NCI-H526 treated with DMSO at 0.1 percent for 48 hours (cell line): ENCODE measurements around the gene CD93.

Experiments used
- DNase-seq: peaks from one replicate; lab custom pipeline; 2025; lab: John Stamatoyannopoulos, UW

The CD93 gene

DNA sequence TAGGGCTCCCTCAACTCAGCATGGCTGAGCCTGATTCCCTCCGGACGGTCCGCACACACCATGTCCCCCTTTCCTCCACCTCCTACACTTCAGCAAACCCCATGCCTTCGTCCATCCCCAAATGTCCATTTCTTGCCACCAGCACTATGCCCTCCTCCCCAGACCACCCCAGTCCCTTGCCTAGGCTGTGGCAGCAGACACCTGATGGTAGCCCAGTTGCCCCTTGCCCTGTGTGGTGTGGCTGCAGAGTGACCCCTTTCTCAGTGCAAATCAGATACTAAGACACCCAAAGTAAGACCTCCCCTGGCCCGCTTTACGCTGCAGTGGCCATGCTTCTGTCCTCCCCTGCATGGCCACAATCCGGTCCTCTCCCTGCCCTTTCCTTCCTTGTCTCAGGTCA, 34.1 kb upstream of the CD93 start:
- DNase-seq, result no peak

DNA sequence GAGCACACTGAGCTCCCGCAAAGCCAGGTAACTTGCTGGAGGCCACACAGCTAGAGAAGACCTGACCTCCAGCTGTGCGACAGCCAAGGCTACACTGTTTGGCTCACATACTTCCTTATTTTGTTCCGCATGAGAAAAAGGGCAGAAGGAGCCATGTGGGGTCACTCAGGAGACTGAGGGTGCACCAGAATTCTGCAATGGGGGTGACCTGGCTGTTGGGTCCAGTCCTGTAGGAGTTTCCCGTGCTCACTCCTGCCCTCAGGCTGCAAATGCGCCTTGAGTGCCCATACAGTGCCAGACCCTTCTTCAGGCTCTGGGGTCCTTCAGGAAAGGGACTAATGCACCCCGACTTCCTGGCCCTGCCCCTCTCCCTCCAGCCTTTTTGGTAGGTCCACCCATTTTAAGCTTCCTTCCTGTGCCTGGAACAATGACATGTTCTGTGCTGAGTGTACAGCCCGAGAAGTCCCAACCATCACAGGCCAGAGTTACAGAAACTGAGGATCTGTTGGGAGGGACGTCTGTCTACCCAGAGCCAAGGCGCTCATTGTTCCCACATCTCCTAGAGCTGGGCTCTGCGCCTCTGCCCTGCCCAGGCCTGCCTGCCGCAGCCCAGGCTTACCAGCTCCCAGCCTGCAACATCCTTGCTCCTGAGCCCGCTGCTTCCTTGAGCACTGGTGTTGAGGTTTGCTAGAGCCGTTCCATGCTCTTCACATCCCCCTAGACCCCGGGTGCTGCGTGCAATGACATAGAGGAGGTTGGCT, 33.5 kb upstream of the CD93 start:
- no peak for DNase-seq

DNA sequence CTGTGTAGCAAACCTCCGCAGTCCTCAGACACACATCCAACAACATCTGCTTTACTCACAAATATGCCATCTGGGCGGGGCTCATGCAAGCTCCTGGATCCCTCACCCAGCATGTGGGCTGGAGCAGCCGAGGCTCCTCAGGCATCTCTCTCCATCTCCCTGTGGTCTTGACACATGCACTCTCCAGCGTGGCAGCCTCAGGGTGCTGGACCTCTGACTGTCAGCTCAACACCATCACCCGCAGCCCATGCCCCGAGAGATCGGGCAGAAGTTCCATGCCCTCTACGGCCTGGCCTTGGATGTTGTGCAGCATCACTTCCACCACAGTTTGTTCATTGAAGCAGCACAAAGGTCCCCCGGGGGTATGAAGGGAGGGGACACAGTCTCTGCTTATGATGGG, 32.6 kb upstream of the CD93 start:
- no peak for DNase-seq

DNA sequence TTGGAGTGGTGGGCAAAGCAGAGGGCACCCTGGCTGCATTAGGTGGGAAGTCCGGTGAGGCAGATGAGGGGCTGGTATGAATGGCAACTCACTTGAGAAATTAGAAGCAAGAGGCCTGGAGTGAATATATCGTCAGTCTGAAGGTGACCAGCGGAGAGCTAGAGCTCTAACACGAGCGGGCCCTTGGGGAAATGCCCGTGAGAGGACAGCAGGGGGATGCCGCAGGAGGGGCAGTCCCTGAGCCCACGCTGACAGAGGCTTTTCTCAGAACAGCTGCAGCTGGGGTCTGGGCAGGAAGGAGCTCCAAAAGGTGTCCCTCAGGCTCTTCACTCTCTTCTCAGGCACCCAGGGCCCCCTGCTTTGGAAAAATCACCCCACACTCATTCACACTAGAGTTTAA, 32.0 kb upstream of the CD93 start:
- no peak for DNase-seq

DNA sequence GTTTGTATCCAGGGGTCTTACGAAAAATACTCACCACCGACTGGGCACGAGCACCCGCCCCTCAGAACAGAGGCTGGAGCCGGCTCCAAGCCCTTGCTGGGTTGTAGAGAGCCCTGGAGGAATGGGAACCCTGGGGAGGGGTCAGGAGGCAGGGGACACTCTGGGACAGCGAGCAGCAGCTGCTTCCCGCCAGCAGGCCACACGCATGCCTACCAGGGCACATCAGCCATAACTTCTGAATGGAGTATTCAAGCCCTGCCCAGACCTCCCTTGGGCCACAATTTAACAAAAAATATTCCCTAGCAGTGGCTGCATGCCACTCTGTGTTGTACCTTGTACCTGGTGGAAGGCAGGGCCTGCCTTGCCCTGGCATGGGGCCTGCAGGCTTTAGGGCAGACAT, 31.6 kb upstream of the CD93 start:
- DNase-seq, result no peak

DNA sequence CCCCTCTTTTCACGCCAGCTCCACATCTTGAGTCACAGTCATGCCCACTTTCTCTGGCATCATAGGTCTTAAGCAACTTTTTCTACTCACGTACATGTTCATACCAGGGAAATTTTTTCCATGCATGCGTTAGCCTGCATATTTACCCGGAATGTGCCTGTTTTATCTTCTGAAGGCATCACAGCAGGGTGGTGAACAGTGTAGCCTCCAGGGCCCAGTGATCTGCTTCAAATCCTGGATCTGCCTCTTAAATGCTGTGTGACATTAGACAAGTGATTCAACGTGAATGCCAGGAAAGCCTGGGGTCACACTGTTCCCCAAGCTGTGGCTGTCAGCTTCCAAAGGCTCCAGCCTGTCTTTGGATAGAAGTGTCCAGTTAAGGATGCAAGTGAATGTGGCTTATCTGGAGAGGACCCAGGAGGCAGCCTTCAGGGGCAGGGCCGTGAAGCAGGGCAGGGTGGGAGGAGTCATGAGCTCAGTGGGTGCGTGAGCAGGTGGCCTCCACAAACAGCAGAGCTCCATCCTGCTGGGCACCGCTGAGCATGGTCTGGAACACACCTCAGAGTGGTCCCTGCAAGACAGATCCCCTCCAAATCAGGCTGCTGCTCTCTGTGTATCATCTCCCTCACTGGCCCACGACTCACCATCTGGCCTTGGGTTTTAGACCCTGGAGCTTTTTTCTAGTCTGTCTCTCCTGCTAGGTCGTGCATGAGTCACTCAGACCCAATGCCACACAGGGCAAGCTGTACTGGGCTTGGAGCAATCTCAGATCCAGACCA, 30.4 kb upstream of the CD93 start:
- DNase-seq, result no peak

DNA sequence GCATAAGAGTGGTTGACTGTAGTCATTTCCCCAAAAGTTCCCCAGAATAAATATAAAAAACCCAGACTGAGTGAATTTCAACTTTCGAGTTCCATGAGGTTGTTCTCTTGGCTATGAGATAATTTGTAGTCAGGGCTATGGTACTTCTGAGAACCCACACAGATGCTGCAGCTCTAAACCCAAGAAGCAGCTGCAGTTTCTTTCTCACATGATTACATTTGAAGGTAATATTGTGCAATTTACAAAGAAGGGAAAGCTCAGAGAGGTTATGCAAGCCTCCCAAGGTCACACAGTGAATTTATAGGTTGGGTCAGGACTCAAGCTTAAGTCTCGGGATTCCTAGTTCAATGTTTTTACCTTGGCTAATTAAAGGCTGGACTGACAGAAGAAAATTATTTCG, 29.7 kb upstream of the CD93 start:
- DNase-seq, result no peak

DNA sequence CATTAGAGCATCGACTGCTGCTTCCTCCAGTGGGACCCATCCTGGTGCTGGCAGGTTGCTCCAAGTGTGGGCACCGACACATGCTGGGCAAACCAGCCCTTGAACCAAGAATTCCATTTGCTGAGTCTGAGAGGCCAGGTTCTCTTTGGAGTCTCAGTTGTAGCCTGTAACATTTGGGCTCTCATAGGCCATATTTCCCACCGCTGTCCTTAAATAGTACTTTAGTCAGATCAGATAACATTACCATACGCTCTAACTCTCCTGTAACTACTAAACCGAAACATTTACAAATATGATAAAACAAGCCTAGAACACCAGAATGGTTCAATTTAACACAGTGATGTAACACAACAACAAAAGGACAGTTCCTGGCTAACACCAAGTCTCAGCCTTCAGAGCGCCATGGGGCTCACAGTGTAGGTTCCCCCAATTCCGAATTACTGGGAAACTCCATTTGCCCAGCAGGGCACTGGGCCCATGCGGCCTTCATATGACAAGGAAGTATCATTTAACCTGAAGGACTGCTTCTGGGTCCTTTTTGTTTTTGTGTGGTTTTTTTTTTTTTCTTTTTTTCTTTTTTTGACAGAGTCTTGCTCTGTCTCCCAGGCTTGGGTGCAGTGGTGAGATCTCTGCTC, 28.4 kb upstream of the CD93 start:
- DNase-seq, result no peak

DNA sequence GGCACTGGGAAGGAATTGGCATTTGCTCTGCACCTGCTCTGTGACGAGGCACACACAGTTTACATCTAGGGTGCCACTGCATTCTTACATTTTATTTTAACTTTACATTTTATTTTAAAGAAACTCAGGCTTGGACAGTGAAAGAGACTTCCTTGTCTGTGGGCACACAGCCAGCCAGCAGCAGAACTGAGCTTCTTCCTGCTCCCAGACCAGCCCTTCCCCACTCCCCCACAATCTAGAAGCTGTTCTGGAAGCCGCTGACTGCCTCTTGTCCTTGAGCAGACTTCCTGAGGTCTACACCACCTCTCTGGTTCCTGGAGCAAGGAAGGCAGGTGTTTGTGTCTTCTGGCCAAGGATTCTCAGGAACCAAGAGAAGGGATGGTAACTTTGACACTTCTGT, 27.9 kb upstream of the CD93 start:
- no peak for DNase-seq

DNA sequence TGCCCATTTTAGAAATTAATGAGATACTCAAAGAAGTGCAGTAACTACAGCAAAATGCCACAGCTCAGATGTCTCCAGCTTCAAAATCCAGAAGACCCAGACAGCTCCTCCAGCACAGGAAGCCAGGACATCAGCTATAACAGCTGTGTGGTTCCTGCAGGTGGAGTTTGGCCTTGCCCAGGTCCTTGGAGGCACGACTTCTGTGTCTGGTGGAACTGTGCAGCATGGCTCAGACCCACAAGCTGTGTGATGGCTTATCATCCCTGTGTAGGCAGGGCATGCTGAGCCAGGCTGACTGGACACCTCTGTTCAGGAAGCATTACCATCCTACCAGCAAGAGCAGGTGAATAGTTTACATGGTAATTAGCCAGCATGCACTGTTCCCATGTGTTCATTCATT, 26.5 kb upstream of the CD93 start:
- DNase-seq, result no peak

DNA sequence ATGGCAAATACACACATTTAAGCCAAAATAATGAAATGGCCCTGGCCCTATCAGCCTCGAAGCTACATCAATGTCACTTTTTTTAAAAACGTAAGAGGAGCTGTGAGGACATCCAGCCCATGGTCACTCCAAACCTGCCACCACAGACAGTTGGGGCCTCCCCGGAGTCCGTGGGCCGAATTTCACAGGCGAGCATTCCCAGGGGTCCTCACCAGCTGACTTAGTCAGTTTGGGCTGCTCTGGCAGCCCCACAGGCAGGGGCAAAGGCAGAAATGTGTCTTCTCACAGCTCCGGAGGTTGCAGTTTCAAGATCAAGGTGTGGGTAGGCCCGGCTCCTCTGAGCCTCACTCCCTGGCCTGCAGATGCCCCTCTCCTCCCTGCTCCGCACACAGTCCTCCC, 25.8 kb upstream of the CD93 start:
- DNase-seq, result no peak

DNA sequence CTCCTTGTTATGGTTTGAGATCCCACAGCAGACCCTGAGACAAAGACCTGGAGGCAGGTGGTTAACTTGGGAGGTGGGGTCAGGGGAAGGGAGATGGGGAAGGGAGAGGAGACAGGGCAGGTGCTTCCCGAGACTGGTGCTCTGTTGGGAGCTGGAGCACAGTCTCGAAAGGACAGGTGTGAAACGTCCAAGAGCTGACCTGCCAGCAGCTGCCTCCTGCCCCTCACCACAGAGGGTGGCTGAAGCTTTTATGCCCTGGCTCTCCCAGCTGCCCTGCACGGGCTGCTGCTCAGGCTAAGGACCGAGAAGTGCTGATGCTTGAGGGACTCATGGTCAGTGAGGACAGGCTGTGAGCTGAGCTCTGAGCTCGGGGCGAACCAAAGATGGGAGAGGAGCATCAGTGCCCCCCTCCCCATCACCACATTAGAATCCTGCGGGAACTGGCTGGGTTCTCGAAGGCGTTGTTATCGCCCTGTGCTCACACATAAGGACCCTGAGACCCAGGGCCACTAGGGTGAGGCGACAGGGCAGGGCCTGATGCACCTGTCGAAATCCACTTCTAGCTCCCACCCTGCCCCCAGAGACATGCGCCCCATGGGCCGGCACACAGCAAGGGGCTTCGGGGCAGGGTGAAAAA, 25.3 kb upstream of the CD93 start:
- no peak for DNase-seq

DNA sequence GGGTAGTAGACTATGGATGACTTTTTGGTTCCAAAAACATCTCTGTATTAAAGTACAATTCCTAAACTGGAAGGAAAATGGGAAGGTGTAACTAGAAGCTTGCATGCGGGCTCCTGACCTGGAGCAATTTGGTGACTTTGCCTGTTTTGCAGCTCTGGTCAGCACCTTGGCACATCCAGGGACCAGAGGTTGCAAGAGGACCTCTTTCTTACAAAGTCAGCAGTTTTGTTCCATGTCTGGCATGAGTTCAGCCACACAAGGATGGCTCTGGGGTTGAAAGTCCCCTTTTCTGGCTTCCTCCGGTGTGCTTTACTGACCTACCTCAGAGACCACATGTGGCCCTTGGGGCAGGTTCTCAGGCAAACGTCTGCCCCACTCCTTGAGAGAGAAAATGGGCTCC, 22.7 kb upstream of the CD93 start:
- DNase-seq, result no peak

DNA sequence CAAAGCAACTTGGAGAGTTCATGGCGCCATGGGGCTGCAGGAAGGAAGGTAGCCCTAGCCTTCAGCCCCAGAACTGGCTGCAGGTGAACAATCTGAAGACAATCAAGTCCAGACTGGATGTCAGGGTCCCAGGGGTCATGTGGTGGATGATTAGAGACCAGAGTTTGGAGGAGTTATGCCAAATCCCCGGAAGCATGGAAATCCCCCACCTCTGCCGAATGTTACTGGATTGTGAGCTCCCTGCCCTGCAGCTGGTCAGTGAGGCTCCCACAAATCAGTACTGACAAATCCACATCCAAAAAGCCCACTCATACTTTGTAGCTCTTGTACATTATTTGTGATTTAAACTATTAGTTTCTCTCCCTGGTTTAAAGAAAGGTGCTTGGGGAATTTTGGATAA, 21.3 kb upstream of the CD93 start:
- DNase-seq, result no peak

DNA sequence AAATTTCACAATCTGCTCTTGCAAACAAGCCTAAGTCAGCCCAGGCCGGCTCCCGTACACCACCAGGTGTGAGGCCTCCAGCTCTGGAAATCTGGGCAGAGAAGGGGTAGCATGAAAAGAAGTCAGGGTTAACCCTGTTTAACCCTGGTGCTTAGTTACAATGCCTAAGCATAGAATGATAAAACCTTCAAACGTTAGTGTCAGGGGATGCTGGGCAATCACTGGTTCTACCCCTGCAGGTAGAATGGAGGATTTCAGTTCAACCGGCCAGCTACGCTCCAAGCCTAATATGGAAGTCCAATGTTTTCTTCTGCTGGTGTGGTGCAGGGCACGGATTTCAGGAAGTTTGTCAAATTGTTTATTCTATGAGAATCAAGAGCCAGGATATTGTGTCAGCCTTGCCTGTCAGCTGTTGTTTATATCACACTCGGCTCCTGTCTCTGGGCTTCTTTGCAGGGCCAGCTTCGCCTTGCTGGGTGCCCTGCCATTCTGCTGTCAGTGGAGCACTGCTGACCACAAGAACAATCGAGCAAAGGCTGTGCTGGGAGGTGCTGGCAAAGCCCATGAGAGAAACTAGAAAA, 20.2 kb upstream of the CD93 start:
- DNase-seq, result no peak

DNA sequence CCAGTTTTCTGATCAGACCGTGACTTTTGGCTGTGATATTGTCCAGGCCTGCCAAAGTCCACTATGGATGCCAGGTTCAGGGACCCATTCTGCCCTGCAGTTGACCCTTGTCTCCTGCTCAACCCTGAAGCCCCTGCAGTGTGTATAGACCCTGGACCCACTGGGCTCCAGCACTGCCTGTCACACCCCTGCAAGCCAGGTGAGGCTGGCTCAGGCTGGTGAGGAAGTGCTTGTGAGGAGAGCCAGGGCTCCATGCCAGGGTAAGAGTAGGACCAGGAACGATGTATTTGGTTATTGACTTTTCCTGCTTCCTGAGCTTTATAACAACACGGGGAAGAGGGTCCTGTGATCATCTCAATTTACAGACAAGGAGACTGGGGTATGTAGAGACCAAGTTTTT, 19.1 kb upstream of the CD93 start:
- DNase-seq, result no peak

DNA sequence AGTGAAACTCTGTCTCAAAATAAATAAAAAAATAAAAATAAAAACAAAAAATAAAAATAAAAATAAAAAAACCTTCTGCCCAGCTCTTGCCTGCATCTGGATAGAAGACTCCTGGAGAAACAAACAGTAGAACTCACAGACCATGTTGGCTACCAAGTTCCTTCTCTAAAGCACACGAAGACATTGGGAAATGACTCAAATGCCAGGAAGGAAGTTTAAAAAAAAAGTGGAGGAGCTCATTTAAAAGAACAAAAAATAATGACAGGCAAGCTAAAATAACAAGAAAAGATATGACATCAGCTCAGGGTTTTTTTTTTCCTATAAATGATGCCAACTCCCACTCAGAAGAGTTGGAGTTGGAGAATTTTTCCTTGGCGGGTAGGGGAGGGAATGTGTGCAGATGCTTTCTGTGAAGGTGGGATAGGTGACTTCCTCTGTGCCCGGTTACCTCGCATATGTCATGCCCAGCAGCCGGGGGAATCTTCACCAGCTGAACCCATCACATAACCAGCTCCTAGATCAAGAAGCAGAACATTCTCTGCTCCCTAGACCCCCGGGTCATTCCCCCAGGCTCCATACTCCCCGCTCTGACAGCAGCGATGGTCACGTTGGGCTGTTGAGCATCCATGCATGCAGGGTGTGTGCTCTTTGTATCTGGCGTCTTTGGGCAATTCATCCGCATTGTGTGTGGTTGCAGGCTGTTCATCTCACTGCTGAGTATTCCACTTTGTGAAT, 17.3 kb upstream of the CD93 start:
- no peak for DNase-seq

DNA sequence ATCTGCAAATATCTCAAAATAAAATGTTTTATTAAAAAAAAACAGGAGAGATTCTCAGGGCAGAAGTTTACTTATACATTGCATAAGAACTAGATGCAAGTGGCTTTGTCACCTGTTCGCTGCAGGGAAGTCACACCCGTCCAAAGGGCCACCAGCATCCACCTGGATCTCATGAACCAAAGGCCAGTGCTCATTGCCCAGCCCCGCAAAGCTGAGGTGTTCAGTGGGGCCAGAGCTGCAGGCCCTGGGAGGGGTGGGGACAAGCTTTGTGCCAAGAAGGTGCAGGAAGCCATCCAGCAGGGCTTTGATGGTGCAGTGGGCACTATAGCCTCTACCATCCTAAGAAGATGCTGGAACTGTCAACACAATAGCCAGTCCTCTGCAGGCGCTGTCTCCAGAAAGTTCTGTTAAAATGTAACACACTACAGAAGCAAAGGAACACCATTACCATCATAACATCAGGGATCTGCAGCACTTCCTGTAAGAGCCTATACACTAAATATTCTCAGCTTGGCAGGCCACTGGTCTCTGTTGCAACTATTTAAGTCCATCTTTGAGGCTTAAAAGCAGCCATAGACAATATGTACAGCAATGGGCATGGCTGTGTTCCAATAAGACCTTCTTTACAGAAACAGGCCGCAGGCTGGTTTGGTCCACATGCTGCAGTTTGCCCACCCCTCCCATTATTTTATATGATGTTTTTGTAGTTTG, 15.7 kb upstream of the CD93 start:
- no peak for DNase-seq

DNA sequence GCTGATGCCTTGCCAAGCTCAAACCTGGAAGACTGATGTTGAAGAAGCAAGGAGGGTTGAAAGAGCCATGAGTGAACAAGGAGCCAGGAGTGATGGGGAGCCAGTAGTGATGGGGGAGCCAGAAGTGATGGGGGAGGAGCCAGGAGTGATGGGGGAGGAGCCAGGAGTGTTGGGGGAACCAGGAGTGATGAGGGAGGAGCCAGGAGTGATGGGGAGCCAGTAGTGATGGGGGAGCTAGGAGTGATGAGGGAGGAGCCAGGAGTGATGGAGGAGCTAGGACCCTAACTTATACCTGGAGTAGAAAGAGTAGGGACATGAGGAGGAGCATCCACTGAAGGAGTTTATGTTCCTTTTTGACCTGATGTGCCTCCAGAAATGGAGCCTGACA, 14.6 kb upstream of the CD93 start:
- DNase-seq, result no peak

DNA sequence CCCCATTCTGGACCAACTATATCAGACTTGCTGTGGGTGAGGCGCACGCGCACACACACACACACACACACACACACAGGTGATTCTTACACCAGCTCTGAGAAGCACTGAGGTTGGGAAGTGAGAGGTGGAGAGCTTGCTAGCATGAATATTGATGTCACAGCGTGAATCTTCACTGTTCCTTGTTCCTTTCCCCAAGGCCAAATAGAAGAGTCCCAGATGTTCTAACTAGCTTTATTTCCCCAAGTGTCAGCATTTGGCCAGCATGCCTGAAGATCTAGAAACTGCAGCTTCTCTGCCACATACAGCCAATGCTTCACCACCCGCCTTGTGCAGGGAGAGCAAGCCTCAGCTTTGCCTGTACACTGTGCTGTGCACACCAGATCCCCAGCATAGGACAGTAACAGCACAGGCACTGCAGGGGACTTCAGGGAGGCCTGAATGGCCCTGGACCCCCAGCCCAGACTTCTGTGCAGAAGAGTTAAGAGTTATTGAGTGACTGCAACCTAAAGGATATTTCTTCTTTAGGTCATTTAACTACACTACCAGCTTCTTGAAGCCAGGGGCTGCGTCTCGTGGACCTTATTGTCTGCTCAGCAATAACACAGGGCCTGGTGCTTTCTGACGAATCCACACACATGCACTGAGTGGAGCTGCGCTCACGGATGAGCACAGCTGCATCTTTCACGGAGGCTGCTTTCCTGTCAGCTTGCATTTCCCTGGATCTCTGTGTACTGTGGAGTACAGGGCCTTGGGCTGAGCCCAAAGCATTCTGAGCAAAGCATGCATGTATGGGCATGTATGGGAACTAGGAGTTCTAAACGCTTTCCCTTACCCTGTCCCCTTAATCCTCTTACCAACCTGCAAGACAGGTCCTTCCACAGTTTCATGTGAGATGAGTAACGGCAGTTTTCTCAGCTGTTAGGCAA, 13.9 kb upstream of the CD93 start:
- no peak for DNase-seq
